BE2C (cell line): Measurements from ENCODE around the gene PITPNM3.

Experiments
- DNase-seq: peaks from one replicate; pipeline ENCODE4 v3.0.0-alpha.2; 2020
- H3K27me3 ChIP-seq: fragments of 250-450 bp; sonication (Bioruptor Pico); 2 replicates; pipeline ENCODE4 v1.5.1; 2020; ENCODE audit warnings: mild to moderate bottlenecking
- H3K36me3 ChIP-seq: fragments of 250-450 bp; sonication (Bioruptor Pico); 2 replicates; pipeline ENCODE4 v1.5.1; 2020; ENCODE audit warnings: mild to moderate bottlenecking
- H3K4me1 ChIP-seq: fragments of 250-450 bp; sonication (Bioruptor Pico); 2 replicates; pipeline ENCODE4 v1.5.1; 2020
- H3K4me3 ChIP-seq: 2 replicates; pipeline ENCODE4 v1.5.1; 2011; ENCODE audit warnings: low read depth, low read length
- H3K9me3 ChIP-seq: fragments of 250-450 bp; sonication (Bioruptor Pico); 2 replicates; pipeline ENCODE4 v1.5.1; 2020
- TF ChIP-seq, protein P1 (sequence below): IDR thresholded peaks from 2 replicates; pipeline ENCODE4 v1.5.1; 2012; ENCODE audit warnings: mild to moderate bottlenecking, low read depth, low read length

Gene PITPNM3

DNA sequence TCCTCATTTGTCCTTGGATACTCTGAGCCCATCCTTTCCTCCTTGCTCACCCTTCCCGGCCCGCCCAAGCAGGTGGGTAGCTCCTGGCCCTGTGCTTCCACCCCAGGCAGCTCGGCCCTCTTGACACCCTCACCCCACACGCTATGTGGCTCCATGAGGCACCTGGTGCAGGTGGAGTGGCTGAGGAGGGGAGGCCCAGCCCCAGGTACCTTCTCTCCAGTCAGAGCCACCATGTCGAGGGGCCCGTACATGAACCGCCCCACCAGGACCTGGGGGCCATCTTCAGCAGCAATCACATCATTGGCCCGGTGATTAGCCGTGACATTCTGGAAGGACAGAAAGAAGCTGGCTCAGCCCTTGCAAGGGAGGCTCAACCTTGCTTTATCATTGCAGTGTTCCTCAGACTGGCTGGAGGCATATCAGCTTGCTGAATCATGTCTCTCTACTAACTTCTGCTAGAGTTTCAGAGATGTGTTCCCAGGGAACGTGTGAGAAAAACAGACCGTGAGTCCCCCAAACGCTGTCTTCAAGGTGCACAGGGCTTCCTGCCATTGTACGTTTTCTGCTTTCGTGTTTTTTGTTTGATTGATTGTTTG lies 91.8 kb downstream of the PITPNM3 start:
- H3K36me3 ChIP-seq: no peaks in the 10 kb centered on the region
- H3K9me3 ChIP-seq: no peaks in the 10 kb centered on the region
- no peak for DNase-seq
- H3K4me3 ChIP-seq: no peak overlapping the region
- TF ChIP-seq, protein P1, sequence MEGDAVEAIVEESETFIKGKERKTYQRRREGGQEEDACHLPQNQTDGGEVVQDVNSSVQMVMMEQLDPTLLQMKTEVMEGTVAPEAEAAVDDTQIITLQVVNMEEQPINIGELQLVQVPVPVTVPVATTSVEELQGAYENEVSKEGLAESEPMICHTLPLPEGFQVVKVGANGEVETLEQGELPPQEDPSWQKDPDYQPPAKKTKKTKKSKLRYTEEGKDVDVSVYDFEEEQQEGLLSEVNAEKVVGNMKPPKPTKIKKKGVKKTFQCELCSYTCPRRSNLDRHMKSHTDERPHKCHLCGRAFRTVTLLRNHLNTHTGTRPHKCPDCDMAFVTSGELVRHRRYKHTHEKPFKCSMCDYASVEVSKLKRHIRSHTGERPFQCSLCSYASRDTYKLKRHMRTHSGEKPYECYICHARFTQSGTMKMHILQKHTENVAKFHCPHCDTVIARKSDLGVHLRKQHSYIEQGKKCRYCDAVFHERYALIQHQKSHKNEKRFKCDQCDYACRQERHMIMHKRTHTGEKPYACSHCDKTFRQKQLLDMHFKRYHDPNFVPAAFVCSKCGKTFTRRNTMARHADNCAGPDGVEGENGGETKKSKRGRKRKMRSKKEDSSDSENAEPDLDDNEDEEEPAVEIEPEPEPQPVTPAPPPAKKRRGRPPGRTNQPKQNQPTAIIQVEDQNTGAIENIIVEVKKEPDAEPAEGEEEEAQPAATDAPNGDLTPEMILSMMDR: no peak
- H3K27me3 ChIP-seq: no peaks in the 10 kb centered on the region
- H3K4me1 ChIP-seq: no peaks in the 10 kb centered on the region

DNA sequence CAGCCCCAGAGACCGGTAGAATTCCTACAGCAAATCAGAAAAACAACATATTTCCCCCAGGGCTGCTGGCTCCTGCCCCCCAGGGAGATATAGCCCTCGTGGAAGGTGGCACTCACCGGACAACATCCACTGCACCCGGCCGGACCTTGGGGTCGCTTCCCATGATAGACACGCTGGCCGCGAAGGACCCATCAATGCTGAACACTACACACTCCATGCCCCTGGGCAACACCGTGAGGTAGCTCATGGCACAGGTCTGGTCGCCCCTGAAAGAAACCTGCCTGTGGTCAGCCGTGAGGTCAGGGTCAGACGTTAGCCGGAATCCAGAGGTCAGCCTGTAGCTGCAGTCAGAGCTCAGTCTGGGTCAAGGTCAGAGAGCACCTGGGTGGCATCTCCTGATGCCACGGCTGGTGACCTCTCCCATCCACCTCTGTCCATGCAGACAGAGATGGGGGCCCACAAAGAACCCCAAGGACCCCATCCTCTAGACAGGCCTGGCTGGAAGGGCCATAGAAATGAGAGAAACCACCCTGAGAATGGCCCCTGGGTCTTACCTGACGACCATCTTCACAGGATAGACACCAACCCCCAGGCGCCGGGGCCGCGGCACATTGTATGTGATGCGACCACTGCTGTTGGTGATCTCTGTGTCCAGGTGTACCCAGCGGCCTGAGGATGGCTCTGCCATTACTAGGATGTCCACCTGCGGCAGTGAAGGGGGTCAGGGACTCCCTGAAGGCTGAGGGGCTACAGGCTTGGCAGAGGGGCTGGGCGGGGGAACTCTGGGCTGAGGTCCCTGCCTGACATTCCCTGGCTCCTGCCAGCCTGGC lies 92.5 kb downstream of the PITPNM3 start:
- Histone ChIP-seq H3K4me1 (no peaks in the 10 kb centered on the region), H3K36me3 (no peaks in the 10 kb centered on the region), H3K27me3 (no peaks in the 10 kb centered on the region), H3K9me3 (no peaks in the 10 kb centered on the region), H3K4me3 (no peak overlapping the region)
- TF ChIP-seq, protein P1: no peak
- no peak for DNase-seq

DNA sequence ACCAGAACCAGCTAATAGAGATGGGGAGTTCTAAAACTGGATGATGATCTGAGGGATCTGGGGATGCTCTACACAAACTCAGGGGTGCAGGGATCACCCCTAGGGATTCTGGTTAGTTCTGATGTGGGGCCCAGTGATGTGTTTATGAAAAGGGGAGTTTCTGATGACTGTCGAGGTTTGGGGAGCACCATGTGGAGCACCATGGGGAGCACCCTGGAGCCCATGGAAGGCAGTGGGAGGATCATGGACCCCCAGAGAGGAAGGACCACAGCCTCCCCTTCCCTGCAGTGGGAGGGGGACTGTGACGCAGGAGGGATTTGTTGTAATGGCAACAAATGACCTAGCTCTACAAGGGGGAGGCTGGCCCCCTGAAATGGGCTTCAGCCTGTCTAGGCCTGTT lies 93.7 kb downstream of the PITPNM3 start:
- Histone ChIP-seq H3K4me3 (no peak overlapping the region), H3K4me1 (no peaks in the 10 kb centered on the region), H3K36me3 (no peaks in the 10 kb centered on the region), H3K9me3 (no peaks in the 10 kb centered on the region), H3K27me3 (no peaks in the 10 kb centered on the region)
- TF ChIP-seq, protein P1: no peak
- no peak for DNase-seq

- Histone ChIP-seq H3K27me3 (no peaks in the 10 kb centered on the region), H3K9me3 (no peaks in the 10 kb centered on the region), H3K4me1 (no peaks in the 10 kb centered on the region), H3K36me3 (no peaks in the 10 kb centered on the region), H3K4me3 (no peak overlapping the region)
- TF ChIP-seq, protein P1: no peak
- no peak for DNase-seq
Measured at GRCh38 chr17:6461792-6462524, 94.4 kb downstream of the PITPNM3 start.

GRCh38 chr17:6461246-6461645 lies 95.1 kb downstream of the PITPNM3 start:
- TF ChIP-seq, protein P1: no peak
- no peaks in the 10 kb centered on the region for H3K4me1 ChIP-seq
- H3K36me3 ChIP-seq: no peaks in the 10 kb centered on the region
- H3K4me3 ChIP-seq: no peak overlapping the region
- H3K9me3 ChIP-seq: no peaks in the 10 kb centered on the region
- H3K27me3 ChIP-seq: no peaks in the 10 kb centered on the region
- DNase-seq: no peak
